RWPE1 (cell line): ENCODE results near the gene MAS1L.

Experiments
- CTCF ChIA-PET: fragments of 350-600 bp; sonication (Branson Sonifier 250); formaldehyde crosslinking; extraction: SDS; loops from one replicate; lab custom pipeline; 2021; lab: Yijun Ruan, JAX
- POLR2A ChIA-PET: fragments of 400-600 bp; formaldehyde crosslinking; extraction: SDS; loops from one replicate; lab custom pipeline; 2020; ENCODE audit warnings: antibody characterized with exemption; ENCODE audit not compliant: low non-redundant PET; lab: Yijun Ruan, JAX
- DNase-seq: peaks from one replicate; pipeline ENCODE4 v3.0.0; 2012; ENCODE audit warnings: low spot score
- H3K27ac ChIP-seq: fragments of 450-650 bp; 2 replicates; pipeline ENCODE4 v1.5.1; 2017
- CTCF ChIP-seq: fragments of 450-650 bp; conservative IDR thresholded peaks from 2 replicates; pipeline ENCODE4 v1.5.1; 2017; ENCODE audit warnings: low read depth, mild to moderate bottlenecking

The MAS1L gene

GRCh38 chr6:29522227-29522626 lies 34.5 kb upstream of the MAS1L start:
- no peak for TF ChIP-seq CTCF
- ChIA-PET CTCF (no interaction called here), POLR2A (no interaction called here)
- DNase-seq, result no peak
- no peak overlapping the region for H3K27ac ChIP-seq

GRCh38 chr6:29521006-29521680 lies 33.4 kb upstream of the MAS1L start:
- TF ChIP-seq CTCF, result no peak
- no peak for DNase-seq
- CTCF ChIA-PET, result no interaction called here
- H3K27ac ChIP-seq, result no peak overlapping the region
- POLR2A ChIA-PET, result no interaction called here

GRCh38 chr6:29520232-29520631 lies 32.5 kb upstream of the MAS1L start:
- ChIA-PET POLR2A (no interaction called here), CTCF (interaction anchor here (0.6 kb wide), 1 partner anchor 62 kb away, joined by 3 read pairs; no protein-coding TSS in a partner anchor)
- DNase-seq, result no peak

GRCh38 chr6:29519291-29520010 lies 31.7 kb upstream of the MAS1L start:
- DNase-seq, result no peak
- ChIA-PET CTCF (interaction anchor here (0.6 kb wide), 1 partner anchor 62 kb away, joined by 3 read pairs; no protein-coding TSS in a partner anchor), POLR2A (no interaction called here)
- no peak for TF ChIP-seq CTCF
- no peak overlapping the region for H3K27ac ChIP-seq

More at GRCh38 chr6:29520232-29520631, 32.5 kb upstream of the MAS1L start:
- no peak for TF ChIP-seq CTCF
- no peak overlapping the region for H3K27ac ChIP-seq

GRCh38 chr6:29517728-29518440 lies 30.1 kb upstream of the MAS1L start:
- H3K27ac ChIP-seq, result no peak overlapping the region
- POLR2A ChIA-PET, result no interaction called here

More at GRCh38 chr6:29517728-29518440, 30.1 kb upstream of the MAS1L start:
- DNase-seq, result no peak
- TF ChIP-seq CTCF, result no peak
- CTCF ChIA-PET, result no interaction called here
